CD4-positive, alpha-beta T cell treated with Interleukin-12 subunit alpha and Interleukin-12 subunit beta, for 1 hour (primary cell): ENCODE results near the gene TMEM169.
"Not testable (repeated sequence)": the region's sequence is repeated elsewhere in the genome, so short reads cannot be mapped to it uniquely, and the experiment has no call there.

Source experiments
- DNase-seq: peaks from one replicate; pipeline ENCODE4 v3.0.0-alpha.2; 2020

Gene TMEM169

GRCh38 chr2:216134958-216135541, 53.3 kb downstream of the TMEM169 start:
- no peak for DNase-seq

GRCh38 chr2:216139884-216140283, 58.2 kb downstream of the TMEM169 start:
- DNase-seq, result peak; percentile 50

- DNase-seq, result not testable (repeated sequence)
Measured at GRCh38 chr2:216141516-216141915, 59.8 kb downstream of the TMEM169 start.

DNA sequence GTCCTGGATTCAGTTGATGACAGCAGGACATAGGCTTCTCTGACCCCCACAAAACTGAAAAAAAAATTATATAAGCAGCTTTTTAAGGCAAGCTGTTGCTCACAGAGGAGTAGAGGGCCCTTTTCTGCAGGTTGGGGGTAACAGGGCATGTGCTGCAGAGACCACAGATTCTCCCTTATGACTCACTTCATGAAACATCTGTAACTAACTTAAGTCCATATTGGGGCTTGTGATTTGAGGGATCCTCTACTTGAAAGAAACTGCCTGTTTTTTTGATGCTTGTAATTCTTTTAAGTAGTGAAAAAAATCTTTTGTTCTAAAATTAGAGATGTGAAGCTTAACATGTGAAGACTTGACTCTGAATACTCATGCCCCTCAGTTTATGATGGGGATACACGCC, 60.8 kb downstream of the TMEM169 start:
- no peak for DNase-seq

DNA sequence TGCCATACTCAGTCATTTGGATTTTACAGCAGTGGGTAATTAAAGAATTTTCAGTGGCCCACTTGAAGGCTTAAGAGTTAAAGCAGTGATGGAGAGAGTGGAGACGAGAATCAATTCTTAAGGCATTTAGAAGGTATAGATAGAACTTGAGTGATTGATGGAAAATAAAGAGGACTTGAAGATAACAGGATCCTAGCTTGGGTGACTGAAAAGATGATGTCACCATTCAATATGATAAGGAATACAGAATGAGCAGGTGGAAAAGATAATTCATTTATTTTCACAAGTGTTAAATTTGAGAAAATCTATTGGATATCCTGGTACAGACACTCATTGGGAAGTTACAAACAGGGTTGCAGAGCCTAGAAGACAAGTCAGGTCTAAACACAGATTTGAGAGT, 62.7 kb downstream of the TMEM169 start:
- no peak for DNase-seq

- DNase-seq, result no peak
Measured at GRCh38 chr2:216144857-216145256, 63.1 kb downstream of the TMEM169 start.

GRCh38 chr2:216146573-216146972, 64.9 kb downstream of the TMEM169 start:
- DNase-seq, result no peak

DNA sequence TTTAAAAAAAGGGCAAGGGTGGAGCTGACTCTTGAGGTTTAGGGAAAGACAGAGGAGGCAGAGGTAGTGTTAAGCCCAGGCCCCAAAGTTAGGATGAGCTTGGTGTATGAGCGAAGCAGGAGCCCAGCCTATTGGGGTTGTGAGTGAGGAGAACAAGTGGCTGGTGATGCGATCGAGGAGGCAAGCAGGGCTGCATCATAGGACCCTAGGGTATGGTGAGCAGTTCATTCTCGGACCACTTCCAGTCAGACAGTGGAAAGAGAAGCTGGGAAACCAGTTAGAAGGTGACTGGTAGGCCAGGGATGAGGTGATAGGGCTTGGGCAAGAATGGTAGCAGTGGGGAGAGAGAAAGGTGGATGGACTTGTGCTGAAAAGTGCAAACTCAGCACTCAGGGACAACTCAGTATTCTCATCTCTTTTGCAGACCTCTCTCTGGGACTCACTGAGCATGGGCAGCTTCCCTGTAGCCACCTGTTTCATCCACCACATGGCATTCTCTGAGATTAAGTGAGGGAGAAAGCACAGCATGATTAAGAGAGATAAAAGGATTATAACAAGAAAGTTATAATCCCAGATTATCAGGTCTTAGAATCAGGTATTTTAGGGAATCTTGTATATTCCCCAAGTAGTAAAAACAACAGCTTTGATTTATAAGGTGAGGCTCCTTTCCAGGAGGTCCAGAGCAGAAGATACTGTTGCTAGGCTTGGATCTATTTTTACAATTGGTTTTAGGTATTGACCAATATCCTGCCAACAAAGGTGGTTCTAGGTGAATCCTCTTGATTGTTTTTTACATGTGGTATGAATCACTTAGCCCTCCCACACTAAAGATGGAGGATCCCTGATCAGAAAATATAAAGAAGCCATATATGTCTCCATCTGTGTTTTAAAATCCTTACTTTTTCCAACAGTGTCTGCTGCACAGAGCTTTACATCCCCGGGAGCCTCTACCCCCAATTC, 65.7 kb downstream of the TMEM169 start:
- no peak for DNase-seq

DNA sequence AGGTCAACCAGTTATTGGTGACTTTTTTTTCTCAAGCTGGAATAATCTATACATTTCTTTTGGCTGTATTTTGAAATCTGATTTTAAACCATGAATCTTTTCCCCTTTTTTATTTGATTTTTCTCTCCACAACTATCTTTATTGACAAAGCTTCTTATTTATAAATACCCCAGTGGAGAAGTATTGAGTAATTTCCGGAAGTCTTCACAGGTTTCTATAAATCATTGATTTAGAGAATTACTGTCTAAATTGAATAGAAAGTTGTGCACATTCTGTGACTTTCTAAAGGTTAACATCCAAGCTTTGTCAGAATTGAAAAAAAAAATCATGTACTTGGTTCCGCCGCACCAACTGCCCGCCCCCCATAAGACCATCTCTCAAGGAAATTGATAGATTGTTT, 67.3 kb downstream of the TMEM169 start:
- DNase-seq, result no peak

- DNase-seq, result no peak
Measured at GRCh38 chr2:216149741-216150140, 68.0 kb downstream of the TMEM169 start.

GRCh38 chr2:216151313-216152025, 69.8 kb downstream of the TMEM169 start:
- DNase-seq, result no peak
